Activated gamma-delta T cell treated with Interleukin-2 at 50 U/mL for 16 hours (primary cell): Measurements from ENCODE around the gene AFMID.
"Not testable (repeated sequence)": the region's sequence is repeated elsewhere in the genome, so short reads cannot be mapped to it uniquely, and the experiment has no call there.

Experiments
- DNase-seq: peaks from one replicate; pipeline ENCODE4 v3.0.0-alpha.2; 2020

AFMID gene

DNA sequence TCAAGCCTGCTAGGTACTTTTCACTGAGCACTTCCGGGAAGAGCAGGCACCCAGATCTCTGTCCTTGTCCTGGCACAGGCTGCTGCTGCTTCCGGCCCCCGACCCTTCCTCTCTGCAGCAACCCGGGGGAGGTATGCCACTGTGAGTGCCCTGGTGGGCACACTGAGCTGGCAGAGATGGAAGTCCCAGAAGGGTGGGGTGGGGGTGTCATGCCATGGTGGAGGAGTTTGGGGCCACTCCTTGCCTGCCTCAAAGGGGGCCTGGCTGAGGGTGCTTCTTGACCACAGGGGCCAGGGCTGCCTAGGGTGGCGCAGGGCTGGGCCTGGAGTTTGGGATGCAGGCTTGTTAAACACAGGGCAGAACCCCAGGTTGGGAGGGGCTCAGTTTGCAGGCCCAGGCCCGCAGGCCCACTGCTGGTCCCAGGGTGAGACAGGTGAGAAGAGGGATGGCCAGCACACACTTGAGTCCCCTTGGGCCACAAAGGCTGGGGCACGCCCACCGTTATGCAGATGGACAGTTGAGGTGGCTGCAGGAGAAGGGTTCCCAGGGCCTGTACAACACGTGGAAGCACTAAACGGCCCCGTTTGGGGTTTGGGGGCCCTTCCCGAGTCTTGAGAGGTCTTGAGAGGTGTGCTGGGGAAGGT is 53.0 kb downstream of the AFMID start:
- no peak for DNase-seq

- DNase-seq: no peak
These were observed 53.7 kb downstream of the AFMID start for GRCh38 chr17:78240839-78241238.

- no peak for DNase-seq
These were observed 54.3 kb downstream of the AFMID start for GRCh38 chr17:78241277-78242023.

DNA sequence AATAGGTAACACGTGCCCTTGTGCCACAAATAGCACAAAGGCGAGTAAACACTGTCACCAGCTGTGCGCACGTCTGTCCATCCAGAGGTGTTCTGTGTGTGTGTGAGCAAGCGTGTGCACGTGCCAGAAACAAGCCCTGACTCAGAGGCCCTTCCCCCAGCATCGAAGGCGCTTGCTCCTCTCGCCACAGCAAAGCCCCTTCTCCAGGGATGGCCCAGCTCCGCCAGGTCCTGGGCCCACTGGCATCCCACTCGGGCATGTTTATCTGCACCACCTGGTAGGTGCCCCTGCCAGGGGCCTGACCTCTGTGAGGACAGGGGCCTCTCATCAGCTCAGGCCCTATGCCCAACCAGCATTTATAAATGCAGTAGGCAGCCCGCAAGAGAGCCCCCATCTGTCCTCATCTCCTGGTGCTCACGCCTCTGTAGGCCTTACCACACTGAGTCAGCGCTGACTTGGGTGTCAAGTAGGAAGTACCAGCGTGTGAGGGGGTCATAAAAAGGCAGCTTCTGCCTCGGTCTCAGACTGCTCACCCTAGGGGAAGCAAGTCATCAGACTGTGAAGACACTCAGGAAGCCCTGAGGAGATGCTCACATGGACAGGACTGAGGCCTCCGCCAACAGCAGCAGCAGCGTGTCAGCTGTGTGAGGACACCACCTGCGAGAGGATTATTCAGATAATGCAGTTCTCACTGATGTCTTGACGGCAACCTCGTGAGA is 55.0 kb downstream of the AFMID start:
- DNase-seq: no peak

GRCh38 chr17:78247304-78247703 is 60.1 kb downstream of the AFMID start:
- DNase-seq: no peak

DNA sequence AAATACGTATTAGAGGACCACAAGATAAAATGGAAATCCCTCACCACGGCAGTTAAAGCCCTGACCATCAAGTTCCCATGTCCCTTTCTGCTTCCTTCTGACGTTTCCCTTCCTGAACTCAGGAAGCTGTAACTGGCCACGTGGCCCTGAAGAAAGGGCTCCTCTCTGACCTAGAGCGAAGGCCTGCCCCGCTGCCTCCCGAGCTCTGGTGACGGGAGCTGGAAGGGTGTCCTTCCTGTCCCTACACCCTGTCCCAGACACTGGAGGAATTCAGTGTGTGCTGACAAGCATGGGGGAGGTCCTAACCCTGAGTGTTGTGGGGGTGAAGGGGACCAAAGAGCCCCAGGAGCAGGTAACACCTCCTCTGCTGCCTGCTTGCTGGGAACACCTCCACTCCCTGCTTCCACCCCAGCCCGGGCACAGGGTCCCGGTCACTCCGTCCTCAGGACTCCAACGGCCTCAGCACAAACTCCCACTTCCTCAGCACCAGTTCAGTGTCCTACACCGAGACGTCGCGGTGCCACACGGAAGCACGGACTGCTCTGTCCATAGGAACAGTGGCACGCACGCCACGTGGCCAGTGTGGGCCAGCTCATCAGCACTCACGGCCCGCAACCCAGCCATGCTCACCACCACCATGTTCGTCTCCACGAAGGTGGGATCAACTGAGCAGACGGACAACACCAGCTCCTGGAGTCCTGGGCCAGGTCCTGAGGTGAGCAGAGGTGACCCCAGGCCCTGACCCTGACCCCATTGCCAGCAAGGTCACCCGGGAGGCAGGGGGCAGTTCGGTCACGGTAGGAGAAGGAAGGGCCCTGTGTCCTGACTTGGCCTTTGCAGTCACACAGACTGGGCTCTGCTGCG is 61.1 kb downstream of the AFMID start:
- DNase-seq: no peak

GRCh38 chr17:78249074-78249817 is 62.1 kb downstream of the AFMID start:
- DNase-seq: no peak

- DNase-seq: no peak
These were observed 63.0 kb downstream of the AFMID start for GRCh38 chr17:78249818-78250806.

DNA sequence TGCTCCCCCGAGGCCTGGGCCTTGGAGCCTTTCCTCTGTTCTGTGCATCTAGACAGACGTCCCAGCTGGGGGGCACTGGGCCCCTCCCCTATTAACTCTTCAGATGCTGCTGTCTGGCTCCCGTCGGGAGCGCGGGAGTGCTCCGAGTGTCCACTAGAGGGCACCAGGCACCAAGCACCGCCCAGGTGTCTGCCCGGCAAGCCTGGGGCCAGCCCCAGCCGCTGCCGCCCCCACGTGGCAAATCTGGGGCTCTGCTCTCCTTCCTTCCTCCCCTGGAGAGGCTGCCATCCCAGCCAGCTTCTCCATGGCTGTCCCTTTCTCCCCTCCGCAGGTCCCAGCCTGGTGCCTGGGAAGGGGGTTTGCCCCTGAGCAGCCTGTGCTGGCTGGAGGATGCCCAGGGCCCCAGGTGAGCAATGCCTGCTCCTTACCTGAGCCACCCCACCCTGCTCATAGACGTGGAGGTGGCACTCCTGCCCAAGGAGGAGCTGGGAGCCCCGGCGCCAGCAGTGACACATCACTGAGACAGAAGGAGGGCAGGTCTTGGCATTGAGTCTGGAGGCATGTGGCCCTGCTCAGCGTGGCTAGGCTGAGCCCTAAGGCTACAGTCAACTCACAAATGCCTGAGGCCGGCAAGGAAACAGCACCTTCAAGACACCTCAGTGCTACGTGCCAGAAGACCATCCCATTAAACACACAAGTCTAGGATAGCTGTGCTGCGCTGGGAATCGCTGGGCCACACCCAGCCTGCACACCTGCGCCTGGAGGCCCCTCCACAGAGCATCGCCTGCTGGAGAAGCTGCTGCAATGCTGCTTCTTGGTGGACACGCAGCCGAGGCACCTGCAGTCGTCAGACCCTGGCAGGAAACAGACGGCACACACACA is 64.0 kb downstream of the AFMID start:
- peak; percentile 79 for DNase-seq

- DNase-seq: no peak
These were observed 64.6 kb downstream of the AFMID start for GRCh38 chr17:78251773-78252103.

GRCh38 chr17:78252111-78252634 is 65.0 kb downstream of the AFMID start:
- peak; percentile 90 for DNase-seq

DNA sequence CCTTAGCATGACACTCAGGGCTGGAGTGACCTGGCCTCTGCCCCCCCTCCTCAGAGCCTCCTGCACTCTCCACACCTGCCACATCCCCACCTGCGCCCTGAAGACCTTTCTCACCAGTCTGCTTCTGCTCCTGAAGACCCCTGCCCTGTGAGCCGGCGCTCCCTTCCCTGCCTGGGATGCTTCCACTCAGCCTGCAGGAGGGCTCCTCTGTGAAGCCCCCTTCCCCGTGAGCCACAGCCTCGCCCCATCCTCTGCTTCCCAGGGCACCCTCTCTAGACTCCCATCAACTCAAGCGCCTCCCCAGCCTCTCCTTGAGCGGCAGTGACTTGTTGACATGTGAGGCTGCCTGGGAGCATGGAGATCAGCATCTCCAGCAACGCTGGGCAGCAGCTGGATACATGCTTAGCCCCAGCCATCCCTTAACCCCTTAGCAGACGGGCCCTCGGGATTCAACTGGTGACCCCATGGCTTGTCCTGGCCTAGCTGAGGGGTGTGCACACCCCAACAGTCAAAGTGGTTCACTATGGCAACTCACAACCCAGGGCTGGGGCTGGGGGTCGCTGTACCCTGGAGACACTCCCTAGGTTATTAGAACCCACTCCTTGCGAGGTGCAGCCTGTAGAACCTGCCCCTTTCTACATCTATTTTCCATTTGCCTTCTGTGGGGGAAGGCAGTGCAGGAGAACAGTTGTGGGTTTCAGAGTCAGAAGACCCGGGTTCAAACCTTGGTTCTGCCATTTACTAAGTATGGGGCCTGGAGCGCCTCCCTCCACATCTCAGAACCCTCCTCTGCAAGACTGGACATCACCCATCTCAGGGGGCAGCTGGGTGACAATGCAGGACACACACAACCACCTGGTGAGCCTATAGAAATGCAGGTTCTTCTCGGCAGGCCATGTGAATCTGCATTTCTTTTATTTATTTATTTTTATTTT is 65.8 kb downstream of the AFMID start:
- DNase-seq: no peak

- DNase-seq: not testable (repeated sequence)
These were observed 66.4 kb downstream of the AFMID start for GRCh38 chr17:78253636-78253945.

DNA sequence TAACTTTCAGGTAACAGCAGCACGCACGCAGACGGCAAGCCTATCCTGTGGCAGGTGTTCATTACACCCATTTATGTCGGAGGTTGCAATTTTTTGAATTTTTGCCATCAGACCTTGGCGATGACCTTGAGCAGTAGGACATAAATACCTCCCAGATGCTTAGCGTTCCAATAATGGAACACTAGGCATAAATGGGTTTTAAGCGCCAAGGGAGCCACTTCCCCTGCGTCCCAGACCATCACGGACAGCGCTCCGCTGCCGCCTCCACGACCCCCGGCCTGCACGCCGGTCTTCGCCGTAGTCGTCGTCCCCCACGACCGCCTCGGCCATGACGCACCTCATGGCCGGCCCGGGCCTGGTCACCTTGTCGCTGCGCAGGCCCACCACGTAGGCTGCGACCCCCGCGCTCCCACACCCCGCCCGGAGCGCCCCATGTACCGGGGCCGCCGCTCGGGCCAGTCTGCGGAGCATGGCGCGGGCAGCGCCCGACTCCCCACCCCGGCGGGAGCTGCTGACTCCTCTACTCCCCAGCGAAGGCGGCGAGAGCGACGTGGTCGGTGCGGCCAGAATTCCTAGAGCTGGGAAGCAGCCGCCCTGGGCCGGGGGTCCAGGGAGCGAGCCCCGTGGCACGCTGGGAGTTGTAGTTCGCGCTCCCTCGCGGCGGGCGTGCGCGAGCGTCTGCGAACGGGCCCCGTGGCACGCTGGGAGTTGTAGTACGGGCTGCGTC is 66.9 kb downstream of the AFMID start:
- DNase-seq: peak; percentile 74

- DNase-seq: no peak
These were observed 68.0 kb downstream of the AFMID start for GRCh38 chr17:78255029-78255656.

DNA sequence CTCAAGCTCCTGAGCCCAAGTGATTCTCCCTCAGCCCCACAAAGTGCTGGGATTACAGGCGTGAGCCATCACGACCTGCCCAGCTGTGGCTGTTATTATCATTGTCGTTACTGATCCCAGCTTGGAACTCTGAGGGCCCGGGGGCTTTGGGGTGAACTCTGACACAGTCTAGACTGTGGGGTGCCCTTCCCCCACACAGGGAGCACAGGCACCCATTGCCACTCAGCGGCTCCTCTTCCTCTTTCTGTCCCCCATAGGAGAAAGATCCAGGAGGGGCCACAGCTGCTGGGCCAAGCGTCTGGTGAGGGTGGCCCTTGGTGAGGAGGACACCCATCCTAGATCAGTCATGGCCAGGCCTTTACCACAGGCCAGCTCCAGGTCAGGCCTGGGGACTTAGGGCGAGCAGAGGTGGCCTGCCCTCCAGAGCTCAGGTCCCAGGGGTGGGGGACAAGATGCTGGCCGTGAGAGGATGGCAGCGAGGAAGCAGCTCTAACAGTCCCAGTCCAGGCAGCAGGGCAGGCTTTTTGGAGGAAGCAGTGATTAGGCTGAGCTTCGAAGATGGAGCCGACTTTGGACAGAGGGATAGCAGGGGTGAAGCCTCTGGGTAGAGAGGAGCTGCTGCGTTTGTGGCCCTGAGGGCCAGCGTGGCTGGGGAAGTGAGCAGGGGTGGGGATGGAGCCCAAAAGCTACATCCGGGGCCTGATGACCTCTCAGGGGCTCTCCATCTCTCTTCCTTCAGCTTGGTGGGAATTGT is 69.0 kb downstream of the AFMID start:
- DNase-seq: no peak
